Activated T-cell treated with anti-CD3 and anti-CD28 coated beads, Interleukin-2, amount 50 U/mL, for 4 hours (primary cell): ENCODE measurements around the gene BASP1. TPM values are rescaled to one million over a fixed set of nuclear protein-coding genes. Genes with fewer than 3 reads are reported as not detected.
"Not testable (repeated sequence)": the region's sequence is repeated elsewhere in the genome, so short reads cannot be mapped to it uniquely, and the experiment has no call there.

Source experiments
- ATAC-seq, 2 donors: fragments of 200-7000 bp; cut with Tn5 transposase; one replicate each; pipeline ENCODE4 v1.10.0; 2021
- DNase-seq: peaks from one replicate; pipeline ENCODE4 v3.0.0-alpha.2; 2020
- H3K27me3 Mint-ChIP-seq: one replicate; pipeline ENCODE4 v1.8.0; 2021; ENCODE audit warnings: low read depth, mixed read lengths
- H3K36me3 Mint-ChIP-seq: one replicate; pipeline ENCODE4 v1.8.0; 2022; ENCODE audit warnings: mixed read lengths; ENCODE audit not compliant: insufficient read depth
- H3K4me1 Mint-ChIP-seq: one replicate; pipeline ENCODE4 v1.8.0; 2021; ENCODE audit warnings: low read depth, mixed read lengths
- H3K4me3 Mint-ChIP-seq: one replicate; pipeline ENCODE4 v1.8.0; 2021; ENCODE audit warnings: mild to moderate bottlenecking, moderate library complexity, mixed read lengths
- H3K9me3 Mint-ChIP-seq: one replicate; pipeline ENCODE4 v1.8.0; 2021; ENCODE audit warnings: mixed read lengths
- total RNA-seq, 3 donors: library from RNA; stranded (reverse); gene quantifications; one replicate each; pipeline ENCODE4 v1.2.1, GENCODE V29; 2021

BASP1 gene
- total RNA-seq, 3 donors from 2014 or later = 4.3 to 12.3 (median 4.7) TPM

DNA sequence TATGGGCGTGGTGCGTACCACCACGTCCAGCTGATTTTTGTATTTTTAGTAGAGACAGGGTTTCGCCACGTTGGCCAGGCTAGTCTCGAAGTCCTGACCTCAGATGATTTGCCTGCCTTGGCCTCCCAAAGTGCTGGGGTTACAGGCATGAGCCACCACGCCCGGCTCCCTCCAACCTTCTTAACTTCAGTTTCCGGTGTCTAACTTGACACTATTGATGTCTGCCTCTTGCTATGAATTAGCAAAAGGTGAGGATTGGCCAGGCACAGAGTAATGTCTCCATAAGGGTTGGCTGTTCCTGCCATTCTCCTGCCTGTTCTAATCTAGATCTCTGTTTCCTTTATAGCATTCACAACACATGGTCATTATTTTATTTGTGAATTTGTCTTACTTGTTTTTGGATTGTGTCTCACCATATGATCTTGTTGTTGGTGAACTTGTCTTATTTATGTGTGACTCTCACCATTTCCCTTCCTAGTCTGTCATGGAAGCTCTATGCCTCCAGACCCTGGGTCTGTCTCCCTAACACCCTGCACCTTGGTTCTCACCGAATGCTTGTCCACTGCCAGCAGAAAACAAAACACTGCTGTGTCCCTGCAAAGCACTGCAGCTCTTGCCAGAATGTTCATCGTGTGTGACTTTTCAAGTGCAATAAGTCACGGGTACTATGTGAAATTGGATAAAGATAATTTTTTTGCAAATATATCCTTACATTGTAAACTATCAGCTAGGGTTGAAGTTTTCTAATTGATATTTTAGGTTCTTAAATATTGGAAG, 26.0 kb downstream of the BASP1 start:
- Mint-ChIP-seq H3K4me3 (no peak overlapping the region), H3K27me3 (peaks cover 2% of the 10 kb centered on the region), H3K4me1 (no peaks in the 10 kb centered on the region), H3K36me3 (no peaks in the 10 kb centered on the region), H3K9me3 (peaks cover 3% of the 10 kb centered on the region)
- DNase-seq (no peak), ATAC-seq (no peak)

- no peaks in the 10 kb centered on the region for H3K36me3 Mint-ChIP-seq
- H3K4me1 Mint-ChIP-seq = no peaks in the 10 kb centered on the region
- DNase-seq (no peak), ATAC-seq (no peak)
- peaks cover 3% of the 10 kb centered on the region for H3K9me3 Mint-ChIP-seq
- H3K4me3 Mint-ChIP-seq = no peak overlapping the region
- H3K27me3 Mint-ChIP-seq = peaks cover 2% of the 10 kb centered on the region
These were observed 31.7 kb downstream of the BASP1 start for GRCh38 chr5:17249029-17249634.

- not testable (repeated sequence) for H3K27me3 Mint-ChIP-seq, H3K36me3 Mint-ChIP-seq, ATAC-seq, H3K4me1 Mint-ChIP-seq, DNase-seq, H3K4me3 Mint-ChIP-seq, H3K9me3 Mint-ChIP-seq
These were observed 32.4 kb downstream of the BASP1 start for GRCh38 chr5:17249841-17250240.

DNA sequence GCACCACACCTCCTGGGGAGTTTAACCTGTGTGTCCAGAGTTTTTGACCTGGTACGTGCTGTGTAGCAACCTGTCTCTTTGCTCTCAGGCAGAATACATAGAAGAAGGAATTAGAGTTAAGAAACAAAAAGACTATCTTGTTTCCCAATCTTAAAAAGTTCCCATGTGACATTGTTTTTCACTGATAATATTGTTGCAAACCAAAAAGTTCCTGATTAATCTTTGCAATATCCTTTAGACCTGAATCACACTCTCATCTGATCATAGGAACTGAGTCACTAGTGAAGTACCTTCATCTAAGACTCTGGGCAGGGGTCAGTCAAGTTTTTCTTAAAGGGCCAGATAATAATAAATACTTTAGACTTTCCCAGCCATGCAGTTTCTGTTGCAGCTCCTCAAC, 35.1 kb downstream of the BASP1 start:
- Mint-ChIP-seq H3K4me1 (no peaks in the 10 kb centered on the region), H3K4me3 (no peak overlapping the region), H3K36me3 (no peaks in the 10 kb centered on the region), H3K9me3 (no peaks in the 10 kb centered on the region), H3K27me3 (no peaks in the 10 kb centered on the region)
- DNase-seq (no peak), ATAC-seq (no peak)

- ATAC-seq = no peak
These were observed 38.1 kb downstream of the BASP1 start for GRCh38 chr5:17255471-17256021.

GRCh38 chr5:17256171-17256570, 38.7 kb downstream of the BASP1 start:
- ATAC-seq = no peak
- Mint-ChIP-seq H3K27me3 (no peaks in the 10 kb centered on the region), H3K9me3 (peaks cover 8% of the 10 kb centered on the region), H3K4me1 (no peaks in the 10 kb centered on the region), H3K4me3 (no peak overlapping the region), H3K36me3 (no peaks in the 10 kb centered on the region)
- DNase-seq = no peak

More at GRCh38 chr5:17255471-17256021, 38.1 kb downstream of the BASP1 start:
- H3K9me3 Mint-ChIP-seq = peaks cover 8% of the 10 kb centered on the region
- H3K4me3 Mint-ChIP-seq = no peak overlapping the region
- DNase-seq = no peak
- H3K4me1 Mint-ChIP-seq = no peaks in the 10 kb centered on the region
- H3K36me3 Mint-ChIP-seq = no peaks in the 10 kb centered on the region
- no peaks in the 10 kb centered on the region for H3K27me3 Mint-ChIP-seq

GRCh38 chr5:17256839-17257238, 39.4 kb downstream of the BASP1 start:
- no peak overlapping the region for H3K4me3 Mint-ChIP-seq
- DNase-seq (no peak), ATAC-seq (no peak)
- no peaks in the 10 kb centered on the region for H3K27me3 Mint-ChIP-seq
- H3K36me3 Mint-ChIP-seq = no peaks in the 10 kb centered on the region
- no peaks in the 10 kb centered on the region for H3K4me1 Mint-ChIP-seq
- H3K9me3 Mint-ChIP-seq = peaks cover 8% of the 10 kb centered on the region

- no peak overlapping the region for H3K4me3 Mint-ChIP-seq
- no peak for DNase-seq
These were observed 40.4 kb downstream of the BASP1 start for GRCh38 chr5:17257705-17258273.

DNA sequence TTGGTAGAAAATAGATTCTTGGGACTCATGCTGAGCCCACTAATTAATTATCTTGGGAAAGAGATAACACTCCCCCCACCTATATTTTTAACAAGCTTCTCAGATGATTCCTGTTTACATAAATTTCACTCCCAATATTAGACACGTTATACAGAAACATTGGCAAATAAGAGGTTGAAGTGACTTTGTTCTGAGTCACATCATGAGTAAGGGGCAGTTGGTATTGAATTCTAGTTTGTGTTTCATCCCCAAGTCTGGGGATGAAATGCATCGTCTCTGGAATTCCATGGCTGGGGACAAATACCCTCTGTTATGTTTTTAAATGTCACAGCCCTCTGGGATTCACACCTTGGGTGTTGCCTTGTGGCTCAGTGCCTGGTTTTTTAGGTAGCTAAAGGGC, 41.0 kb downstream of the BASP1 start:
- H3K27me3 Mint-ChIP-seq = no peaks in the 10 kb centered on the region
- ATAC-seq = no peak
- H3K36me3 Mint-ChIP-seq = no peaks in the 10 kb centered on the region
- H3K4me1 Mint-ChIP-seq = no peaks in the 10 kb centered on the region
- H3K9me3 Mint-ChIP-seq = peaks cover 8% of the 10 kb centered on the region
- no peak overlapping the region for H3K4me3 Mint-ChIP-seq
- no peak for DNase-seq

More at GRCh38 chr5:17257705-17258273, 40.4 kb downstream of the BASP1 start:
- ATAC-seq = peak; percentile 30 to 41
- Mint-ChIP-seq H3K36me3 (no peaks in the 10 kb centered on the region), H3K27me3 (no peaks in the 10 kb centered on the region), H3K4me1 (no peaks in the 10 kb centered on the region), H3K9me3 (peaks cover 8% of the 10 kb centered on the region)

DNA sequence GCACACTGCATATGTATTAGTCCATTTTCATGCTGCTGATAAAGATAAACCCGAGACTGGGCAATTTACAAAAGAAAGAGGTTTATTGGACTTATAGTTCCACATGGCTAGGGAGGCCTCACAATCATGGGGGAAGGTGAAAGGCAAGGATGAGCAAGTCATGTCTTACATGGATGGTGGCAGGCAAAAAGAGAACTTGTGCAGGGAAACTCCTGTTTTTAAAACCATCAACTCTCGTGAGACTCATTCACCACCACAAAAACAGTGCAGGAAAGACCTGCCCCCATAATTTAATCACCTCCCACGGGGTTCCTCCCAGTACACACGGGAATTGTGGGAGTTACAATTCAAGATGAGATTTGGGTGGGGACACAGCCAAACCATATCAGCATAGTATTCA, 41.6 kb downstream of the BASP1 start:
- not testable (repeated sequence) for ATAC-seq, H3K9me3 Mint-ChIP-seq, H3K4me1 Mint-ChIP-seq, H3K27me3 Mint-ChIP-seq, H3K4me3 Mint-ChIP-seq, H3K36me3 Mint-ChIP-seq, DNase-seq

DNA sequence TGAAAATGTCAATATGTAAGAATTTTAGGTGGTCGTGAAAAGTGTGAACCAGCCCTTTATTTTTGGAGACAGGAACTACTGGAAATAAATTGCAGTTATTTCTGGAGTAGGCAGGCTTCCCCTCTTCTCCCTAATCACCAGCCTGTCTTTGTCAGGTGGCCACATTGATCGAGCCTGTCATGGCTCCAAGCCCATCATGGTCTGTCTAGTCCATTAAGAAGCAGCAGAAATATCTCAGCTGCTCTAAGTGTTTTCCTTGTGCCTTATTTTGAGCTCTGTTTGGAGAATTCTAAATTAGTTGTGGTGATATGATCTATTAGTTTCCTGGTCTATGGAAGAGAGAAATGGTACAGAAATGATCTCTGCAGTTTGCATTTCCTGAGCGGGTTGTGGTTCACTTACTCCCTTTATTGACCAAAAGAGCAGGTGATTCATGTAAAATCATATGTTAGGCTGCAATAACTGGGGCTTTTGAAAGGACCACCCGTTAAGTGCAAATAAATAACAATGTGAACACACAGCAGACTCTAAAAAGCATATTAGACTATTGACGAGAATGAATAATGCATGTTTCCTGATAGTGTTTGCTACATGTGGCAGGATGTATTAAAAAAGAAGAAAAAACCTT, 42.3 kb downstream of the BASP1 start:
- H3K9me3 Mint-ChIP-seq = peaks cover 8% of the 10 kb centered on the region
- DNase-seq = no peak
- no peak for ATAC-seq
- no peaks in the 10 kb centered on the region for H3K4me1 Mint-ChIP-seq
- no peak overlapping the region for H3K4me3 Mint-ChIP-seq
- no peaks in the 10 kb centered on the region for H3K27me3 Mint-ChIP-seq
- H3K36me3 Mint-ChIP-seq = no peaks in the 10 kb centered on the region

GRCh38 chr5:17260549-17260948, 43.1 kb downstream of the BASP1 start:
- H3K4me3 Mint-ChIP-seq = no peak overlapping the region
- no peaks in the 10 kb centered on the region for H3K36me3 Mint-ChIP-seq
- no peaks in the 10 kb centered on the region for H3K4me1 Mint-ChIP-seq

DNA sequence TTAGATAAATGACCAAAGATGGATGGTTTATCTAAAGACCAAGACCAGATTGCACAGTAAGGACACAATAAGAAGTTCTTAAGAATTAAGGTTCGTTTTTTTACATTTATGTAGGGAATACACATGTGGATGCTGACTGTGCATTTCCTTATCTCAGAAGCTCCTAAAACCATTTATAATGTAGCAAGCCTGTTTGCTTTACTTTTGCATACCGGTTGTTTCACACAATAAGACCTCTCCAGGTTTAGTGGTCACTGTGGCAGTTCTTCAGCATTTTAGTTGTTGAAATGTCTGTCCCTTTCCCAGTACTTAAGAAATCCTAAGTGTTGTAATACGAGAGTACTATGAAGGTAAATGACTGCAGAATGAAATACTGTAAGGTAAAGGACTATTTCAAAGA, 43.6 kb downstream of the BASP1 start:
- Mint-ChIP-seq H3K4me3 (no peak overlapping the region), H3K9me3 (peaks cover 8% of the 10 kb centered on the region), H3K36me3 (no peaks in the 10 kb centered on the region), H3K4me1 (no peaks in the 10 kb centered on the region), H3K27me3 (no peaks in the 10 kb centered on the region)
- DNase-seq (no peak), ATAC-seq (no peak)

More at GRCh38 chr5:17260549-17260948, 43.1 kb downstream of the BASP1 start:
- no peaks in the 10 kb centered on the region for H3K27me3 Mint-ChIP-seq
- no peak for DNase-seq
- ATAC-seq = no peak
- H3K9me3 Mint-ChIP-seq = peaks cover 8% of the 10 kb centered on the region

- no peak for DNase-seq
- Mint-ChIP-seq H3K27me3 (no peaks in the 10 kb centered on the region), H3K36me3 (no peaks in the 10 kb centered on the region), H3K4me1 (no peaks in the 10 kb centered on the region), H3K4me3 (no peak overlapping the region), H3K9me3 (peaks cover 5% of the 10 kb centered on the region)
- ATAC-seq = no peak
These were observed 47.6 kb downstream of the BASP1 start for GRCh38 chr5:17265041-17265440.
